Measurements from ENCODE around the gene SHE.
"Not testable (repeated sequence)": the region's sequence is repeated elsewhere in the genome, so short reads cannot be mapped to it uniquely, and the experiment has no call there.

SHE gene

DNA sequence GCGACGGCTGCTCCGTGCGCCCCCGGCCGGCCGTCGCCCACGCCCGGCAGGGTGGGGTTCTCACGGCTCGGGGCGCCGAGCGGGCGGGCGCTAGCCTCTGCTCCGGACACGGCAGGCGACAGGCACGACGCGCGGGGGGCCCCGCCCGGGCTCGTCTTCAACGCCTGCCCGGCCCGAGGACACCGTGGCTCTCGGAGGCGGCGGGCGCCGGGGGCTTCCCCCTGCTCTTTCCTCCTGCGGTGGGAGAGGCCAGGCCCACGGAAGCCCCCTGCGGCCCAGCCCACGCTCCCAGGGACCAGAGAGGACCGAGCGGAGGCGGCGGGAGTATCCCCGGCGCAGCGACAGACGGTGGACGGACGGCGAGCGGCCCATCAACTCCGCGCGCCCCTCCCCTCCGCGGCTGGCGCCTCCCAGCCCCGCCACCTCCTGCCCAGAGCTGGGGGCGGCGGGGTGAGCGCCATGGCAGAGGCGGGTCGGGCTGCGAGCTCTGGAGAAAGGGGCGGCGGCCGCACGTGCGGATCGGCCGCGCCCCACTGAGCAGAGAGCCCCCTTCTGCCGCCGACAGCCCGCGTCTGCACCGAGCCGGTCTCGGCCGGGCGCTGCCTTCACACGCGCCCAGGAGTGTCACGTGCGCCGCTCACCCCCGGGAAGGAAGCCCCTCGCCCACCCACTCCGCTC is at the start of gene SHE, which contains the start of gene TDRD10:
SHE (minus strand) TSS at position 347 of the 678 bp plus-strand sequence. CDS start 386 bp downstream, outside the sequence.
TDRD10 (plus strand) TSS at position 154 of the 678 bp plus-strand sequence. CDS start 4,685 bp downstream, outside the sequence.
- DNase-seq: peak in 1 of 2 experiments; percentile 33

DNA sequence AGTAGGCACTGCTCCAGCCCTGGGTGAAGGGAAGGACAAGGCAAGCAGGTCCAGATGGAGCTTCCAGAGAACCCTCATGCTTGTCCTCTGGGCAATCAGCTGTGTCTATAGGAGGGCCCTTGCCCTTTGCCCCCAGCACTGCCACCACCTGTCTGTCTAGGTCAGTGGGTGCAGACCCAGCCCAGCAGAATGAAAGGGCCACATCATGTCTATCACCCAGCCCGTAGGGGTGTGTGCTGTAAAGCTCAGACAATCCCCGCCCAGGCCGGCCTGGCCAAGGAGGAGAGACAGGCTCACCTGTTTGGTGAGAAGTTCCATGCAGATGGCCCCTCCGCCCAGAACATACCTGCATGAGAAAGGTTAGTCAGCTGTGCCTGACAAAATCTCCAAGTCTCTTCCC is 49.3 kb upstream of the SHE start:
- DNase-seq: no peak

DNA sequence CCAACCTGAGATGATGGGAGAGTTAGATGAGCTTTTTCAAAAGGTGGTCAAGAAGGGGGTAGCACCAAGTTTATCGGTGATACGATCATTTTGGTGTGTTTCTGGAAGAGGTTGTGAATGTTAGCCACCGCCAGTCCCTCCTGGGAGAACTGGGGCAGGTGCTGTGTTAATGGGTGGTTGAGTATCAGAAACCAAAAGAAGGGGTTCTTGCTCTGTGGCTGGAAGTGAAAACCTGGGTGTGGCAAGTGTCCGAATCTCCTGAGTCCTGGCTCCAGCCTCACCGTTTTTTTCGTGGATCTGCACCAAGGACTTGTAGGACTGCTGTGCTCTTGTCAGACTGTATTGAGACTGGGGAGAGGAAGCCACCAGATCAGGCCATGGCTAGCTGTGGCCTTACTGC is 48.4 kb upstream of the SHE start:
- DNase-seq: no peak

DNA sequence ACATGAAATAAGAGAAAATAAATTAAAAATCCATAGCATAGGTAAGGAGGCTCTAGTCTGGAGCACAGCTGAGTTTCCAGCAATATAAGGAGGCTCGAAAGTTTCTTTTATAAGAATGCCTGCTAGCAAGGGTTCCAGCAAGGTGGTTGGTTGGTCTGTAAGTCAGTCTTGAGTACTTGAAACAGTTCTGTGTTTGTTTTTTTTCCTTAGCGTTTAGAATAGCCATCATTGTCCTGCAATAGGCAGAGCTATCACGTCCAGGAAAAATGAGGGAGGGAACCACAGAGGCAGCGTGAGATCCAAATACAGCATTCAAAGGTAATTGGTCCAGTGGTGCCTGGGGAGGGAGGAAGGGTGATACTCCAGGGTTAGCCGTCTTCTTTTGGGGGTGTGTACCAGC is 47.9 kb upstream of the SHE start:
- no peak for DNase-seq

DNA sequence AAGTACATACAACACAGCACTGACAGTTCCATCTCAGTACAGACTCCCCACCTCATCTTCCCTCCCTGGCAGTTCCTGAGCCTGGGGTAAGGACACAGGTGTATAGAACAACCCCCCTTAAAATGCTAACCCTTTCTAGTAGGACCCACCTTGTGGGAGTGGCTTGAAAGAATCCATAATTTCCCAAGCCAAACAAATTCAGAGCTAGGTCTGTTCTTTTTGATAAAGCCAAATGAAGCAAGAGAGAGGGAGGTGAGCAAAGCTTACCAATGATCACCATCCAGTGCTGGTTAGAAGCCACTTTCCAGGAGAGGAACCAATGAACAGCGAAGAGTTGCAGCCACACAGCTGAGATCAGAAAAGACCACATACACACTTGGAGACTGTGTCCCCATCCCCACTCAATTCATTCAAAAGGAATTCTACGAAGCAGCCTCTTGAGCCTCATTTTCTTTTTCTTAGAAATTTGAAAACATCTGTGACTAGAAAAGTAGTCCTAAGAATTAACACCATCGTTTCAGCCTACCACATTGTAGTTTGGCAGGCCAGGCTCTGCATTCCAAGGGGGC is 47.1 kb upstream of the SHE start:
- DNase-seq: no peak

DNA sequence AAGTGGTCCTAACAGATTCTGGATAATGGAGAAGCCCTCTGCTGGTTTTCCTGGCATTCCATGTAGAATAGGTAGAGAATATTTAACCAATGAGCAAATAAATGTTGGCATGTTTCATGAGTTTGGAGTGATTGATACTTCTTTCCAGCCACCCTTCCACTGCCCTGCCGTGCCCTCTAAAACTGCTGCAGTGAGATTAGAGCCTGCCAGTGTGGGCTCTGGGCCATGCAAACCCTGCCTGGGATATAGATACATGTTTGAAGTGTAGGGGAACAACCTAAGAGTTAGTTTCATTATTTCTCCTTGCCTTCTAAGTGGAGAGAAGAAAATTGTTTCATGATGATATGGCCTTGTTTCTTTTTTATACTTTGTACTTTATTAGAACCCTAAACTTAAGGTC is 45.8 kb upstream of the SHE start:
- DNase-seq: no peak

DNA sequence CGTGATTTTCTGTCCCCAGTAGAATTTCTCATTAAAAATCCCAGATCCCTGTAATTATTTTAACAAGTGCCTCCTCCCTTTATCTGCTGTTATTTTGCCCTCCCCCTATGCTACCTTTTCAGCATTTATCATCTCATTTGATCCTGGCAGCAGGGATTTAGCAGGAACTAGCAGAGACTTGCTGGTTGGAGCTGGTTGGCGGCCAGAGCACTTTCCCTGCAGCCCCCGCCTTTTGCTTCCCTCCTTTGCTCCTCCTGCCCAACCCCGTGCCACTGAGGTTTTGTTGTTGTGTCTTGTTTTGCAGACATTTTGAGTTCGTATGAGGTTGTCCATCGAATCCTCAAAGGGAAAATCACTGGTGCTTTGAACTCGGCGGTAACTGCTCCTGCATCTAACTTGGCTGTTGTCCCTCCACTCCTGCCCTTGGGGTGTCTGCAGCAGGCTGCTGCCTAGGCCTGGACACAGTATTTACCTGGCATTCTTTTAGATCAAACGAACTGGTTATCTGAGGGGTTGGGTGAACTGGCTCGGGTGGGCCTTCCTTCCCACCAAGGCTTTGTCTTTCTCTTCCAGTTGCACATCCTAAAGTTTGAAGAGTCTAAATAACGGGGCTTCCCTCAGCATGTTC is 45.0 kb upstream of the SHE start:
- DNase-seq: no peak

DNA sequence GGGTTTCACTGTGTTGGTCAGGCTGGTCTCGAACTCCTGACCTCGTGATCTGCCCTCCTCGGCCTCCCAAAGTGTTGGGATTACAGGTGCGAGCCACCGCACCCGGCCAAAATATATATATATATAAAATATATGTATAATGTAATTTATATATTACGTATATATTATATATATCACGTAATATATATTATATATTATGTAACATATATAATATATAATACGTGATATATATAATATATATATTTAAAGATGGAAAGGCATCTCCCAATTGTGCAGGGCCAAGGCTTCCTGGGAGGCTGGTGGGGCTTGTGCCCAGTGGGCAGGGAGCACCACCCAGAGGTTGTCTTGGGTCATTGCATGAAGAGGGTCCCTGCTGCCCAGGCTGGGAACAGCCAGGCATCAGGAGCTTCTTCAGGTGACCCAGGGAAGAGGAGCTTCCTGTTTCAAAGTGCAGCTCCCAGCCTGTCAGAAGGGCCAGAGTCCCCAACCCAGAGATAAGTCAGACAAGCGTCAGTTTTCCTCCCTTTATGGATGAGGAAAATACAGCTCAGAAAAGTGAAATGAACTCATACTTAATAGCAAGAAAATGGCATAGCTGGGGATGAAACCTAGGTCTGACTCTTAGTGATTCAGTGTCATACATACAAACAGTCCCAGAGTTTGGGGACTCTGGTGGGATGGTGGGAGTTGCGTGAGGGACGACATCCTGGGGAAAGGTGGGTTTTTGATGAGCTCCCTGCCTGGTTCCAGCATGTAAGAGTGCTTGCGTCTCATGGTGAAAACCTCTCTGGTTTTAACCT is 44.3 kb upstream of the SHE start:
- DNase-seq: peak; percentile 69 to 78

DNA sequence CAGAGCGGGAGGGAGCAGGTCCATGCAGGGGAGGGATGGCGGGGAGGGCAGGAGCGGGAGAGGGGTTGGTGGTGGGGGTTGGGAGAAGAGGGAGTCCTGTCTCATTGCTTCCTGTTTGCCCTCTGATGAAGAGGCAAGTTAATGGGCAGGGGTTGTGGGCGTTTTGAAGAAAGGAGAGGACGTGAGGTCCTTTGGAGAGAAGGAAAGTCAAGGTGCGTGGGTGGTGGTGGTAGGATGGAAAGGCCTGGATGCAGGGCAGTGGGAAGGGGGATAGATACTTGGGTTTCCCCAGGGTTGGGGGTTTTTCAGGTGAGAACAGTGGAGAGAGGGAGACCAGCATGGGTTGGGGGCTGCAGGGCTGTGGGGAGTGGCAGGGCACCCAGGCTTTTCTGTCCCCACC is 39.0 kb upstream of the SHE start:
- no peak for DNase-seq

DNA sequence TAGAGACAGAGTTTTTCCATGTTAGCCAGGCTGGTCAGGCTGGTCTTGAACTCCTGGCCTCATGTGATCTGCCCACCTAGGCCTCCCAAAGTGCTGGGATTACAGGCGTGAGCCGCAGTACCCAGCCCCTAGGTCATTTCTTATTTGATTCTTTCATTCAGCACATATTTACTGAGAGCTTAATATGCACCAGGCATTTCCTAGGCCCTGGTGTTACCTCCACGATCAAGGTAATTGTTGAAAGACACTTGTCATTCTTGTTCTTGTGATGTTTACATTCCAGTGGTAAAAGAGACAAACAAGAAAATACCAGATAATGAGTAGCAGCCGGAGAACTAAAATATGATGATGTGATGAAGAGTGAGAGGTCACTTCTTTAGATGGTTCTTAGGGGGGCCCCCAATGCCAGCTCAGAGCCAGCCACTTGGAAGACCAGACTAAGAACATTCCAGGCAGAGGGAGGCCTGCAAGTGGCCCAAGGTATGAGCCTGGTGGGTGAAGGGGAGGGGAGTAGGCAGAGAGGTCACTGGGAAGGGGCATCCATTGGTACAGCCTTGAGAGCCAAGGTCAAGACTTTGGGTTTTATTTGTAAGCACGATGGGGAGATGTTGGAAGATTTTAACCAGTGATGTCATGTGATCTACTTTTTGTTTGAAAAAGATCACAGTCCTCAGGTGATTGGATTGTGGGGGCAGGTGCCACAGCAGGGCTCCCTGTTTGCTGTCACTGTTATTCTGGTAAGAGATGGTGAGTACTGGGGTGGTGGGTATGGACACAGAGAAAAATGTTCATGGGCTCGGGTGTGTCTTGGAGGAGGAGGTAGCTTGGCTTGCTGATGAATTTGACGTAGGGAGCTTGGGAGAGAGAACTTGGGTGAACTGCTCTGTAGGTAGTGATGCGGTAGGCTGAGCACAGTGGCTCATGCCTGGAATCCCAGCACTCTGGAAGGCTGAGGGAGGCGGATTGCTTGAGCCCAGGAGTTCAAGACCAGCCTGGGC is 37.6 kb upstream of the SHE start:
- DNase-seq: no peak

DNA sequence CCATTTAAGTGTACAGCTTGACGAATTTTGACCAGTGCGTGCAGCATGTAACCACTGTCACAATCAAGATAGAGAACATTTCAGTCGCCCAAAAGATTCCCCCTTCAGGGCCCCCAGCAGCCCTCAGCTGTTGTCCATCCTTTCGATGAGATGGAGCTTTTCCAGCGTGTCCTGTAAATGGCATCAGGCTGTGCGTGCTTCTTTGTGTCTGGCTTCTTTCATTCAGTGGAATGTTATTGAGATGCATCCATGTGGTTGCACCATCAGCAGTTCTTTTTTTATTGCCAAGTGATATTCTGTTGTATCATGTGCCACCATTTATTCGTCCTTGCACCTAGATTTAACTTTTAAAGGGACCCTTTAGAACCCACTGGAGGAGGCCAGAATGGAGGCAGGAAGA is 34.4 kb upstream of the SHE start:
- DNase-seq: no peak

DNA sequence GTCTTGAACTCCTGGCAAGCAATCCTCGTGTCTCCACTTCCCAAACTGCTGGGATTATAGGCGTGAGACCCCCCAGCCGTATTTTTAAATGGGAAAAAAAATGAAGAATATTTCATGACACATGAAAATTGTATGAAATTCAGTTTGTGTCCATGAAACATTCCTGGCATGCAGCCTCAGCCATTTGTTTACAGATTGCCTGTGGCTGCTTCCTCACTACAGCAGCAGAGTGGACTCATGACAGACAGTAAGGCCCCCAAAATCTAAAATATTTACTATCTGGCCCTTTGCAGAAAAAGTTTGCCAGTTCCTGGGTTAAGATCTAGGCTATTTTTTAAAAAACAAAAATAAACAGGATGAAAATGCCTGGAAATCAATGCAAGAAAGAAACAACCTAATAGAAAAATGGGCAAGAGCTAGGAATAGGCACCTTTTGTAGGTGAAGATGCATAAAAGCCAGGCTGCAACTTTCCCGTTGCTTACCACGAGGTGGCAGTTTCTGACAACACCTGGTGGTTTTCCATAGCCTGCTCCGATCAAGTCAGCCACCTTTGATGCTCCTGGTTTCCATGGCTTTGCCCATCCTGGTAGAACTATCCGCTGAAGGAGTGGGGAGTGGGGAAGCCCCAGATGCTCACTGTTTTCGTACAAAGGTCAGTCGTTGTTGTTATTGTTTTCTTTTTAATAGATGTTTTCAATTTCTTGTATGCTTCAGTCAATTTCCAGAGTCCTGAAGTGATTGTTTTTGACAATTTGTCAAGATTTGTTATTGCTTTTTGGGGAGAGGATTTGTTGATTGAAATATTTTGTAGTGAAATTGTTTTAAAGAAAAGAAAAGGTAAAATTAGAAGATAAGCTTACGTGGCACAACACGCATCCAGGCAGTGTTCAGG is 32.0 kb upstream of the SHE start:
- DNase-seq: no peak

DNA sequence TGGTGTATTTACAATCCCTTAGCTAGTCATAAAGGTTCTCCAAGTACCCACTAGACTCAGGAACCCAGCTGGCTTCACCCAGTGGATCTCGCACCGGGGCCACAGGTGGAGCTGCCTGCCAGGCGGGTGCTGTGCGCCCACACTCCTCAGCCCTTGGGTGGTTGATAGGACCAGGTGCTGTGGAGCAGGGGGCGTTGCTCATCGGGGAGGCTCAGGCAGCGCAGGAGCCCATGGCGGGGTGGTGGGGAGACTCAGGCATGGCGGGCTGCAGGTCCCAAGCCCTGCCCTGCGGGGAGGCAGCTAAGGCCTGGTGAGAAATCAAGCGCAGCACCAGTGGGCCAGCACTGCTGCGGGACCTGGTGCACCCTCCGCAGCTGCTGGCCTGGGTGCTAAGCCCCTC is 29.7 kb upstream of the SHE start:
- DNase-seq: not testable (repeated sequence)

DNA sequence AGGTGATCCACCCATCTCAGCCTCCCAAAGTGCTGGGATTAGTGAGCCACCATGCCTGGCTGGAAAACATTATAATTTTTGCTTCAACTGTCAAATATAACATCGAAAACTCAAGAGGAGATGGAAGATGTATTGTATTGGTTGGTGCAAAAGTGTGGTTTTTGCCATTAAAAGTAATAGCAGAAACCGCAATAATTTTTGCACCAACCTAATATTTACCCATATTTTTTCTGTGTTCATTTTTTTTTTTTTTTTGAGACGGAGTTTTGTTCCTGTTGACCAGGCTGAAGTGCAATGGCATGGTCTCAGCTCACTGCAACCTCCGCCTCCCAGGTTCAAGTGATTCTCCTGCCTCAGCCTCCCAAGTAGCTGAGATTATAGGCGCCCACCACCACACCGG is 27.1 kb upstream of the SHE start:
- no peak for DNase-seq

DNA sequence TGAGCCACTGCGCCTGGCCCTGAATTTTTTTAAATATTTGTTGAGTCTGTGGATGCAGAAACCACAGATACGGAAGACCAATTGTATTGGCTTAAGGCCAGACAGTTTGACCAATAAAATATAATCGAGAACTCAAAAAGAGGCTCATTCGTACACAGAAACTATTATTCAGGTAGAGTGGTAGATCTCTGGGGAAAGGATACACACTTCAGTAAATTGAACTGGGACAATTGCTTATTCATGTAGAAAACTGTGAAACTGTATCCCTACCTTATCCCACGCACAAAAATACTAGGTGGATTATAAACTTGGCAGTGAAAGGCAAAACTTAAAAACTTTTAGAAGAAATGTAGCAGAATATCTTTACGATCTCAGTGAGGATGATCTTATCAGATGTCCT is 25.0 kb upstream of the SHE start:
- DNase-seq: no peak

DNA sequence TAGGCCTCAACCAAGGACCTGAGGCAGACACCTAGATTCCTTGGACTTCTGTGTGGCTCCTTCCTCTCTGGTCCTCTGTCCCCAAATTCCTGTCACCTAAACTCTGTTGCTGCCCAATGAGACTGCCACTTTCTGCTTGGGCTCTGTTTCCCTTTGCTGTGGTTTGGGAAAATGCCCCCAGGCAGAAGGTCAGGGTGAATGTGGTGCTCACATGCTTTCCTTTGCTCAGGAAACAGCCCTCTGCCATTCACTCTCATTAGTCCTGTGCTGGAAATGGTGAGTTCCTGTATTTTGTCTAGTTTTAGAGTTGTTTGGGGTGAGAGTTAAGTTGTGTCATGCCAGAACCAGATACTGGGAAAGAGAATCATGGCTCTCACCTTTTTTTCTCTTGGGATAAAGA is 22.7 kb upstream of the SHE start:
- DNase-seq: no peak

DNA sequence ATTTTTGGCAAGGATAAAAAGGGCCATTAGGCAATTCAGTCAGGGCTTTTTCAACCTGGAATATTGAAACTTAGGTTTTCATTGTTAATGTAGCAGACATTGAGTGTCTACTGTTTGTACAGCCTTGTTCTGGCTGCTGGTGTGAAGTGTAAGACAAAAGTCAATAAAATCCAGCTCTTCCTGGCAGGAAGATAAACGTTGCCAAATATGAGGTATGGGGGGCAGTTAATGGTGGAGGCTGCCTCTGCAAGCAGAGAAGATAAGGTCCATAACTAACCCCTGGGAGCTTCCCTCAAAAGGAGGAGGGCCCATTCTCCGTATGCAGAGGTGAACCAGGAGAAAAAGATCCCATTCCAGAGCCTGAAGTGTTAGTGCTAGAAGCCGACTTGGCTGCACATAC is 19.5 kb upstream of the SHE start:
- DNase-seq: no peak

DNA sequence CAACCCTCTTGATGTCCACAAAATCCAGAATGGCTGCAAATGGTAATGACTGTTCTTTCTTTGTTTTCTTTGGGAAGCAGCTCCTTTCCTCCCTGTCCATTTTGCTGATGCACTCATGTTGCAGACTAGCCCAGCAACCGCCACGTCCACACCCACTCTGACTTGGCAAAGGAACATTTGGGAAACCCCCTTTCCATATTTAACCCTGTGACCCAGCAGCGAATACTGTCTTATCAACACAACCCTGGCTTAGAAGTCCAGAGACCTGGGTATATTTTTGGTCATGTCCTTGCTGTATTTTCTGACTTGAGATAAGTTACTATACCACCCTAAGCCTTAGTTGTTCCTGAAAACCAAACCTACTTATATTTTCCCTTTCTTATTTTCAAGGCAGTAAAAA is 18.1 kb upstream of the SHE start:
- no peak for DNase-seq

DNA sequence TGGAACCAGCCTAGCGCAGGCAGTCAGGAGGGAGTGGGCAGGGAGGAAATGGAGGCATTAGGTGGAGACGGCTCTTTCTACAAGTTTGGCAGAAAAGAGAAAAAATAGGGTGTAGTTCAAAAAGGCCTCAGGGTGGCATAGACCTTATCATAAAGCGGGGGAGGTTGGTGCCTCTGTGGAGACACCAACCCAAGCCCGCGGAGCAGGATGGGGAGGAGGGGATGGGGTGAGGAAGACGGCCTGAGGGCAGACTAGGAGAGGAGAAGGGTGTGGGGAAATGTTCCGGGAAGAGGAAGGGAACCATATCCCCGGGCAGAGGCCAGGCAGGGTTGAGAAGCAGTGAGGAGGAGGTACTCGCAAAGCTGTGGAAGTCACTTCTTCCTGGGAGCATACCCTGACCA is 17.4 kb upstream of the SHE start:
- DNase-seq: no peak

DNA sequence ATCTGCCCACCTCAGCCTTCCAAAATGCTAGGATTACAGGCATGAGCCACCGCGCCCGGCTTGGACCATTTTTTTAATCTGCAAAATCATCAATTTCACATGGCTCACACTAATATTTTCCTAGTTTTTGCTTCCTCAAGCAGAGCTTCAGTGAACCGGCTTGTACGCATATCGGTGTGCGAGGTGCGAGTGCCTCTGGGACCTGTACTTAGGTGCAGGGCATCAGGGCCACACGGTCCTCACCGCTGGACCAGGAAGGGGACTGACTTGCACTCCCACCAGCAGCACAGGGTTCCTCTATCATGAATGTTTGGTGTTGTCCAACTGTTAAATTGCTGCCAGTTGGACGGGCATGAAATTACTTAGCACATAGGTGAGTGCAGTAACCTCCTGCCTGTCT is 15.4 kb upstream of the SHE start:
- DNase-seq: no peak

DNA sequence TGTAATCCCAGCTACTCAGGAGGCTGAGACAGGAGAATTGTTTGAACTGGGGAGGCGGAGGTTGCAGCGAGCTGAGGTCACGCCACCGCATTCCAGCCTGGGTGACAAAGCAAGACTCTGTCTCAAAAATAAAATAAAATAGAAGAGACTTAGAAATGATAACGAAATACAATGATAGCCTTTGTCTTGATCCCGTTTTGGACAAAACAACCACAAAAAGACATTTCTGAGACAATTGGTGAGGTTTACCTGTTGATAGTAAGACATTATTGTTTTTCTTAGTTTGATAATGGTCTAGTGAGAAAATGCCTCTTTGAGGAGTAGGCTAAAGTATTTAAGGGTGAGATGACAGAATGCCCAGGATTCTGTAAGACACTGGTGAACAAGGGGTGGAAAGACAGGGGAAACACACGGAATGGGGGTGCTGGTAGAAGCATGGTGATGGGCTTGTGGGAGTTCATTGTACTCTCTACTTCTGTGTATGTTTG is 11.9 kb upstream of the SHE start:
- no peak for DNase-seq

All from activated T-cell treated with anti-CD3 and anti-CD28 coated beads, Interleukin-2, amount 50 U/mL, for 48 hours (primary cell).